ENCODE data around the gene PARP8. TPM values are rescaled to one million over a fixed set of nuclear protein-coding genes. Genes with fewer than 3 reads are reported as not detected.

Gene PARP8
- total and polyA plus RNA-seq, 2 of the 4 experiments (the other 2 are of a cell fraction), result 6.9 to 8.2 TPM

GRCh38 chr5:50853151-50853550 lies 186.7 kb downstream of the PARP8 start:
- Histone ChIP-seq H4K20me1 (ENCODE audit: insufficient read depth, low read length) (no peaks in the 10 kb centered on the region), H3K18ac (ENCODE audit: low read depth, low read length) (no peak overlapping the region), H3K79me1 (ENCODE audit: low read depth in 1 of 2, low read length in 2 of 2) (no peaks in the 10 kb centered on the region), H4K5ac (ENCODE audit: low read depth, low read length) (no peak overlapping the region), H3K4me3 (ENCODE audit: insufficient read depth, low read depth, low read length) (no peak overlapping the region), H3K4me1 (ENCODE audit: control insufficient read depth, insufficient read depth, low read length) (no peaks in the 10 kb centered on the region), H3K9ac (ENCODE audit: low read depth, low read length) (no peak overlapping the region), H2BK15ac (ENCODE audit: low read depth, low read length) (no peak overlapping the region), H2AK9ac (replicated peaks; ENCODE audit: low read depth, low read length, poor library complexity) (no peak overlapping the region), H3K23ac (ENCODE audit: low read depth, low read length) (no peak overlapping the region), H3K56ac (ENCODE audit: extremely low read depth, insufficient read depth, low read length) (no peak overlapping the region), H2AK5ac (ENCODE audit: low read depth, low read length) (no peak overlapping the region), H3K27ac (ENCODE audit: insufficient read depth, low read length) (no peak overlapping the region), H3K4me2 (ENCODE audit: low read depth, low read length) (no peak overlapping the region), H2BK120ac (ENCODE audit: low read depth, low read length) (no peak overlapping the region), H3K4ac (ENCODE audit: low read depth, low read length) (no peak overlapping the region), H3K14ac (replicated peaks; ENCODE audit: low read depth, low read length) (no peak overlapping the region), H3K27me3 (ENCODE audit: control insufficient read depth, insufficient read depth, low read length) (no peaks in the 10 kb centered on the region), H2BK20ac (ENCODE audit: low read depth, low read length) (no peak overlapping the region), H3K9me1 (ENCODE audit: insufficient read depth, low read length) (no peaks in the 10 kb centered on the region), H3K9me3 (ENCODE audit: control insufficient read depth, insufficient read depth, low read length) (no peaks in the 10 kb centered on the region), H4K91ac (ENCODE audit: insufficient read depth, low read depth, low read length) (no peak overlapping the region), H2BK5ac (ENCODE audit: low read depth, low read length, poor library complexity, severe bottlenecking) (no peak overlapping the region), H2AFZ (replicated peaks; ENCODE audit: low read length, poor library complexity) (no peak overlapping the region), H3K36me3 (ENCODE audit: control insufficient read depth, insufficient read depth, low read length) (no peaks in the 10 kb centered on the region), H4K8ac (ENCODE audit: low read depth in 2 of 2, low read length in 2 of 2) (no peak overlapping the region)
- ChIA-PET POLR2A (ENCODE audit: unreplicated experiment) (no interaction called here), CTCF (no interaction called here)
- intact Hi-C loops (cut with micrococcal nuclease) (no loop called here), in situ Hi-C loops (cut with MboI; ENCODE audit: low sequenced_read_pairs) (no loop called here), dilution Hi-C loops (cut with HindIII; ENCODE audit: low sequenced_read_pairs, unreplicated experiment) (no loop called here)
- DNase-seq, result no peak
- no peak for ATAC-seq (ENCODE audit: low read depth)
- WGBS, 2 experiments (ENCODE audit: extremely low coverage in 2 of 2, insufficient read length in 1 of 2), result no CpG with 5 or more reads among the region's 4 CpGs
- no peak for TF ChIP-seq MAFK (IDR thresholded peaks at IDR 0.05; ENCODE audit: low read depth, low read length)
- no peak for TF ChIP-seq POLR2A (IDR thresholded peaks at IDR 0.05; ENCODE audit: low read depth, low read length)
- no peak for TF ChIP-seq RFX5 (IDR thresholded peaks at IDR 0.05; ENCODE audit: low read depth, low read length)
- BruUV-seq (replicated peaks), result no TSS peak

All from IMR-90 (cell line).